ENCODE data around the gene MIOS. TPM values are rescaled to one million over a fixed set of nuclear protein-coding genes. Genes with fewer than 3 reads are reported as not detected.

Gene MIOS
- total and polyA plus RNA-seq, 9 of the 15 experiments (the other 6 are each of a cell fraction or from before 2014, with no cell fraction given) = 7.8 to 47.8 (median 30.6) TPM

DNA sequence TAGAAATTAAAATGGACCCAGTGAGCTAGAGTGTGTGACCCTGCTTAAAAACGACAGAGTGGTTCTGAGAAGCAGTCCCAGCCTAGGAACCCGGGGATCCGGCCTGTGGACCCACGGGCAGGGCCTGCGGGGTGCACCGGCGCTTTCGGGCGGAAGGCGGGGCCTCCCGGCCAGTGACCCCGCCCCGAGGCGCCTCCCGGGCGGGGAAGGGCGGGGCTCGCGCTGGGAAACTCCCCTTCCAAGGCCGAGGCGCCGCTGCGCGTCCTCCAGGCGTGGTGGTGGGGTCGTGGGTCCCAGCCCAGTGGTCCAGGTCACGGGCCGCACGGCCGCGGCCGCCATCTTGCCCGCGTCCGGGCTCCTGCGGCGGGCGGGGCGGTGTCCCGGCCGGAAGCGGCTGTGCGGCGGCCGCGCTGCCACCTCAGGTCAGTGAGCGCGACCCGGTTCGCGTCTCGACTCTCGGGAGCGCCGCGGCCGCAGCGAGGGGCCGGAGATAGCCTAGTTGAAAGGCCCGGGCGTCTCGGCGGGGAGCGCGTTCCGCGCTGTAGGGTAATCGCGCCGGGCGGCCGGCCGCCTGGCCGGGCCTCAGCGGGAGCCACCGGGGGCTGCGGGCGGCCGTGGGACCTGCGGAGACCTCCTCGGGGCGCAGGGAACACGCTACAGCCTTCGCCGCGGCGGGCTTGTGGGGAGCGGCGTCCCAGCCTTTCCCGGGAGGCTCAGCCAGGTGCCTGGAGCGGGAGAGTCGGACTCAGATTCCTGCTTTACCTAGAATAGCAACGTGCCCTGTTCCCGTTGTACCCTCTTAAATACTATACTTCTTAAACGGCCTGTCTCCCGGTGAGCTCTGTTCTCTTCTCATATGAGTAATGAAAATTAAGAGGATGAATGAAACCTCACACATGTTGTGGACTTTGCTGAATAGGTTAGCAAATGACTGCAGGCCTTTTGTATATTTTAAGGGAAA, at the start of gene MIOS (continued):
- TF ChIP-seq, protein P1, sequence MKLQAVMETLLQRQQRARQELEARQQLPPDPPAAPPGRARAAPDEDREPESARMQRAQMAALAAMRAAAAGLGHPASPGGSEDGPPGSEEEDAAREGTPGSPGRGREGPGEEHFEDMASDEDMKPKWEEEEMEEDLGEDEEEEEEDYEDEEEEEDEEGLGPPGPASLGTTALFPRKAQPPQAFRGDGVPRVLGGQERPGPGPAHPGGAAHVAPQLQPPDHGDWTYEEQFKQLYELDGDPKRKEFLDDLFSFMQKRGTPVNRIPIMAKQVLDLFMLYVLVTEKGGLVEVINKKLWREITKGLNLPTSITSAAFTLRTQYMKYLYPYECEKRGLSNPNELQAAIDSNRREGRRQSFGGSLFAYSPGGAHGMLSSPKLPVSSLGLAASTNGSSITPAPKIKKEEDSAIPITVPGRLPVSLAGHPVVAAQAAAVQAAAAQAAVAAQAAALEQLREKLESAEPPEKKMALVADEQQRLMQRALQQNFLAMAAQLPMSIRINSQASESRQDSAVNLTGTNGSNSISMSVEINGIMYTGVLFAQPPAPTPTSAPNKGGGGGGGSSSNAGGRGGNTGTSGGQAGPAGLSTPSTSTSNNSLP (IDR thresholded peaks at IDR 0.05; ENCODE audit: borderline replicate concordance, low read depth, low read length) = no peak
- TF ChIP-seq E2F3 (CRISPR knock-in tag; IDR thresholded peaks at IDR 0.05) (no peak), PHB2 (IDR thresholded peaks at IDR 0.05; ENCODE audit: low read depth) (no peak), SRF (CRISPR knock-in tag; IDR thresholded peaks at IDR 0.05) (no peak), ZNF133 (CRISPR knock-in tag; IDR thresholded peaks at IDR 0.05) (no peak), ZBTB7A (IDR thresholded peaks at IDR 0.05; ENCODE audit: borderline replicate concordance, control insufficient read depth, low read depth, low read length) (peak; percentile 98), NCOA6 (IDR thresholded peaks at IDR 0.05) (no peak), HNRNPH1 (optimal IDR thresholded peaks at IDR 0.05; ENCODE audit: low read depth, low read length) (no peak), TCFL5 (CRISPR knock-in tag; conservative IDR thresholded peaks at IDR 0.05) (no peak), ZNF695 (CRISPR knock-in tag; IDR thresholded peaks at IDR 0.05) (no peak), PYGO2 (tag; IDR thresholded peaks at IDR 0.05) (no peak), ZFP1 (CRISPR knock-in tag; IDR thresholded peaks at IDR 0.05) (no peak)
- TF ChIP-seq, protein P2, sequence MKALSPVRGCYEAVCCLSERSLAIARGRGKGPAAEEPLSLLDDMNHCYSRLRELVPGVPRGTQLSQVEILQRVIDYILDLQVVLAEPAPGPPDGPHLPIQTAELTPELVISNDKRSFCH (CRISPR knock-in tag; IDR thresholded peaks at IDR 0.05) = no peak
- TF ChIP-seq, protein P2 (tag; IDR thresholded peaks at IDR 0.05) = peak; percentile 67; the same call in 1 of the 2 replicates
- TF ChIP-seq, protein P3, sequence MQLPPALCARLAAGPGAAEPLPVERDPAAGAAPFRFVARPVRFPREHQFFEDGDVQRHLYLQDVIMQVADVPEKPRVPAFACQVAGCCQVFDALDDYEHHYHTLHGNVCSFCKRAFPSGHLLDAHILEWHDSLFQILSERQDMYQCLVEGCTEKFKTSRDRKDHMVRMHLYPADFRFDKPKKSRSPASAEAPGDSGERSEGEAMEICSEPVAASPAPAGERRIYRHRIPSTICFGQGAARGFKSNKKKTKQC (CRISPR knock-in tag; IDR thresholded peaks at IDR 0.05) = peak; percentile 41; the same call in 1 of the 2 replicates
- TF ChIP-seq, protein P4, sequence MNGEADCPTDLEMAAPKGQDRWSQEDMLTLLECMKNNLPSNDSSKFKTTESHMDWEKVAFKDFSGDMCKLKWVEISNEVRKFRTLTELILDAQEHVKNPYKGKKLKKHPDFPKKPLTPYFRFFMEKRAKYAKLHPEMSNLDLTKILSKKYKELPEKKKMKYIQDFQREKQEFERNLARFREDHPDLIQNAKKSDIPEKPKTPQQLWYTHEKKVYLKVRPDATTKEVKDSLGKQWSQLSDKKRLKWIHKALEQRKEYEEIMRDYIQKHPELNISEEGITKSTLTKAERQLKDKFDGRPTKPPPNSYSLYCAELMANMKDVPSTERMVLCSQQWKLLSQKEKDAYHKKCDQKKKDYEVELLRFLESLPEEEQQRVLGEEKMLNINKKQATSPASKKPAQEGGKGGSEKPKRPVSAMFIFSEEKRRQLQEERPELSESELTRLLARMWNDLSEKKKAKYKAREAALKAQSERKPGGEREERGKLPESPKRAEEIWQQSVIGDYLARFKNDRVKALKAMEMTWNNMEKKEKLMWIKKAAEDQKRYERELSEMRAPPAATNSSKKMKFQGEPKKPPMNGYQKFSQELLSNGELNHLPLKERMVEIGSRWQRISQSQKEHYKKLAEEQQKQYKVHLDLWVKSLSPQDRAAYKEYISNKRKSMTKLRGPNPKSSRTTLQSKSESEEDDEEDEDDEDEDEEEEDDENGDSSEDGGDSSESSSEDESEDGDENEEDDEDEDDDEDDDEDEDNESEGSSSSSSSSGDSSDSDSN (IDR thresholded peaks at IDR 0.05; ENCODE audit: borderline replicate concordance in 1 of 2, low read depth in 2 of 2, low read length in 2 of 2) = peak; percentile 80 to 86; a peak in 3 of 4 replicates

All from K562 (cell line).